Measurements from ENCODE around the gene WNT9A. TPM values are rescaled to one million over a fixed set of nuclear protein-coding genes. Genes with fewer than 3 reads are reported as not detected.

The WNT9A gene
- total RNA-seq, 2 experiments from 2014 or later: 0.30 to 0.50 TPM

DNA sequence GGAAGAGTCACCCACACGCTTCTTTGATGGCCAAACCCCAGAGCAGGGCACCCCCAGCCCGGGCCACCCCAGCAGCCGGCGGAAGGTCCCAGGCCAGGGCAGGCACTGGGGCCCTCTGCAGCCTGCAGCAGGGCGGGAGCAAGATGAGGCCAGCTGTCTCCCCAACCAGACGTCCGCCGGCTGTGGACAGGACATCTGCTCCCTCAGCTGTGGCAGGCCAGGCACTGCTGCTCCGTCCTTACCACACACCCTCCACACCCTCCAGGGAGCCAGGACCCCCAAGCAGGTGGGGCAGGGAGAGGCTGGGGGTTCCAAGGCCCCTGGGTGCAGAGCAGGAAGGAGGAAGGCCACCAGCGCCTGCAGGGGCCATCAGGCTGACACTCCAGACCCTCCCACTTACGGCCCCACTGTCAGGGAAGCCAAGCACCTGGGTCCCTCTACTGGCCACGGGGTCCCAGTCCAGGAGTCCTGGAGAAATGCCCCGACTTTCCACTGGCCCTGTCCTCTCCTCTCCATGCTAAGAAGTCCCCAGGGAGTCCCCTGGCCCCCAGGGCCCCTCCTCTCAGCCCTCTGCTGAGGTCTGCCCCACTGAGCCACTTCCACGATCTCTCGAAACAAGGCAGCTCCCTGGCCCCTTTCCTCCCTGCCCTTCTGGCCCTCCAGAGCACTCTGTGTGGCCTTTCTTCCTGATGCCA lies 5.6 kb downstream of the WNT9A start:
- Mint-ChIP-seq H3K27ac (no peak overlapping the region), H3K36me3 (no peaks in the 10 kb centered on the region)
- CTCF ChIA-PET: no interaction called here

DNA sequence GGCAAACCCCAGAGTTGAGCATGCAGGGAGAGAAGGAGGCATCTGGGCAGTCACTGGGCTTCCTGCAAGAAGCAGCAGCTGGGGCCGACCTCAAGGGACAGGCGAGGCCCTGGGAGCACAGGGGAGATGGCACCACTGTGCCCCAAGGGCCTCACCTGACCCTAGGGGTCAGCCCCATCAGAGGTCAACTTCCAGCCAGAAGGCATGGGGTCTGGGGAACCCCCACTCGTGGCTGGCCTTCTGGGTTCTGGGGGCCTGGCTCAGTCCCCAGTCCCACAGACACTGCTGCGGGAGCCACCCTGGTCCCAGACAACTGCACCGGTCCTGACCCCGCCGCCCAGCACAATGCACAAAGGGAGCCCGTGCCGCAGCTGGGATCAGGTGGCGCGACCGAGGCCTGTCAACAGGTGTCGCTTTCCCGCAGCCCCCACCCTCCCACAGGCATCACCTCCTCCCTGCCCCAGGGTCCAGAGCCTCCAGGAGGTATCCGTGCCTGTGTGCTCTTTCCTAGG lies 6.2 kb downstream of the WNT9A start:
- H3K36me3 Mint-ChIP-seq: no peaks in the 10 kb centered on the region
- H3K4me3 Mint-ChIP-seq: no peak overlapping the region
- peaks cover 3% of the 10 kb centered on the region for H3K4me1 Mint-ChIP-seq
- H3K27ac Mint-ChIP-seq: no peak overlapping the region
- ATAC-seq (no peak), DNase-seq (peak; percentile 38)
- peaks cover 8% of the 10 kb centered on the region for H3K27me3 Mint-ChIP-seq
- peaks cover 9% of the 10 kb centered on the region for H3K9me3 Mint-ChIP-seq (ENCODE audit: low read depth)
- CTCF ChIA-PET: no interaction called here

More for the DNA sequence above, 5.6 kb downstream of the WNT9A start:
- peaks cover 6% of the 10 kb centered on the region for H3K9me3 Mint-ChIP-seq (ENCODE audit: low read depth)
- peaks cover 12% of the 10 kb centered on the region for H3K27me3 Mint-ChIP-seq
- peak; percentile 39 for DNase-seq
- H3K4me3 Mint-ChIP-seq: no peak overlapping the region
- H3K4me1 Mint-ChIP-seq: peaks cover 4% of the 10 kb centered on the region
- no peak for ATAC-seq

DNA sequence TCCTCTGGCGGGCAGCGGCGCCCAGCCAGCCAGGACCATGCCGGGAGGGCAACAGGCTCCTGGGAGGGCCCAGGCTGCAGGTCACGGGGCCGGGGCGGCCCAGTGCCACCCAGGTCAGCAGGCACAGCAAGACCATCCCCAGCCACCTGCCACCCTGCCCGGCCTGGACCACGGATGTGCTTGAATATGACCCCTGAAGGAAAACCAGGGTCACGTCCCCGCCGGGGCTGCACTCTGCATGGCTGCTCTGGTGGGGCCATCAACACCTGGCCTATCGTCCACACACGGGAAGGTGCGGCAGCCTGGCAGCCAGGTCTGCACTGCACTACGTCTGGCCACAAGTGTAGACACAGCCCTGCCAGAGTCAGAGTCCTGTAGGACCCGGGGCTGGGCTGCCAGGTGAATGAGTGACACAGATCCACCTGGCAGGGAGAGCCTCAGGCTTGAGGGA lies 6.9 kb downstream of the WNT9A start:
- no peak overlapping the region for H3K27ac Mint-ChIP-seq
- DNase-seq (peak; percentile 33), ATAC-seq (no peak)
- H3K4me1 Mint-ChIP-seq: no peaks in the 10 kb centered on the region
- H3K27me3 Mint-ChIP-seq: peaks cover 2% of the 10 kb centered on the region
- no peak overlapping the region for H3K4me3 Mint-ChIP-seq
- no peaks in the 10 kb centered on the region for H3K36me3 Mint-ChIP-seq
- CTCF ChIA-PET: no interaction called here
- H3K9me3 Mint-ChIP-seq (ENCODE audit: low read depth): peaks cover 9% of the 10 kb centered on the region

DNA sequence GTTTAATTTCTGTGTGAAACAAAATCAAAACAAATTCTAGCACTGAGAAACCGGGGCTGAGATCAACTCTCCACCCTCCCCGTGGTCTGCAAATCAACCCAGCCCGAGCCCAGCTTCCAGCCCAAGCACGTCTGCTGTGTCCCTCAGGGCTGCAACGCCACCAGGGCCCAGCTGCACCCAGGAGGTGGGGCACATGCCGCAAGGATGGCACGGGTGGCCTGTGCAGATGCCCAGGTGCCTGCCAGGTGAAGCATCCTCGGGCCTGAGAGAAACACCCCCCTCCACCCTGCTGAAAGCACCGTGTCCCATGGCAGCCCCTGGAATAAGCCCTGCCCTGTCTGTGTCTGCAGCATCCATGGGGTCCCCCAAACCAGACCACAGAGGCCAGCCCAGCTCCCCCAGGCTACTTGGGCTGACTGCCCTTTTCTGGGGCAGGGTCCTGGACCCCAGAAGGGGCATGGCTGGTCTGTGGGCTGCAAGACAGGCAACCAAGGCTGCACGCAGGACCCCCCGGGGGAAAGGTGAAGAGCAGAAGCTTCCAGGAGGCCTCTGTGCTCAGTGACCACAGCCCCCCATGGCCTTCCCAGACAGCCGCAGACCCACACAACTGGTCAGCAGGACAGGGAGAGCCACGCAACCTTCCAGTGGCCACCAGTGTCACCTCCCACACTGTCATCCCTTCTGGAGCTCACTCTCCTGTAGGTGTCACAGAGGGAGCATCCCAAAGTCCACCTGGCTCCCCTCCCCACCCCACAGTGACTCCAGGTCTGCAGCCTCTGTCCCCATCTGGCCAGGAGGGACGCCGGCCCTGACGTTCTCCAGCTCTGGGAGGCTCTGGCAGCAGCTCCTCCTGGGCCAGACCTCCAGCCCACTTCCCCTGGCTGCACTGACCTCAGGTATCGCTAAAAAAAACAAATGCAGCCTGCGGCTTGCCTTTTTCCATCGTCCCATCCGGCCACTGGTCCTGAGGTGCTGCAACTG lies 7.7 kb downstream of the WNT9A start:
- Mint-ChIP-seq H3K27ac (no peak overlapping the region), H3K4me1 (no peaks in the 10 kb centered on the region), H3K9me3 (ENCODE audit: low read depth) (peaks cover 13% of the 10 kb centered on the region), H3K4me3 (no peak overlapping the region), H3K36me3 (no peaks in the 10 kb centered on the region), H3K27me3 (no peaks in the 10 kb centered on the region)
- ATAC-seq (no peak), DNase-seq (no peak)
- CTCF ChIA-PET: no interaction called here

DNA sequence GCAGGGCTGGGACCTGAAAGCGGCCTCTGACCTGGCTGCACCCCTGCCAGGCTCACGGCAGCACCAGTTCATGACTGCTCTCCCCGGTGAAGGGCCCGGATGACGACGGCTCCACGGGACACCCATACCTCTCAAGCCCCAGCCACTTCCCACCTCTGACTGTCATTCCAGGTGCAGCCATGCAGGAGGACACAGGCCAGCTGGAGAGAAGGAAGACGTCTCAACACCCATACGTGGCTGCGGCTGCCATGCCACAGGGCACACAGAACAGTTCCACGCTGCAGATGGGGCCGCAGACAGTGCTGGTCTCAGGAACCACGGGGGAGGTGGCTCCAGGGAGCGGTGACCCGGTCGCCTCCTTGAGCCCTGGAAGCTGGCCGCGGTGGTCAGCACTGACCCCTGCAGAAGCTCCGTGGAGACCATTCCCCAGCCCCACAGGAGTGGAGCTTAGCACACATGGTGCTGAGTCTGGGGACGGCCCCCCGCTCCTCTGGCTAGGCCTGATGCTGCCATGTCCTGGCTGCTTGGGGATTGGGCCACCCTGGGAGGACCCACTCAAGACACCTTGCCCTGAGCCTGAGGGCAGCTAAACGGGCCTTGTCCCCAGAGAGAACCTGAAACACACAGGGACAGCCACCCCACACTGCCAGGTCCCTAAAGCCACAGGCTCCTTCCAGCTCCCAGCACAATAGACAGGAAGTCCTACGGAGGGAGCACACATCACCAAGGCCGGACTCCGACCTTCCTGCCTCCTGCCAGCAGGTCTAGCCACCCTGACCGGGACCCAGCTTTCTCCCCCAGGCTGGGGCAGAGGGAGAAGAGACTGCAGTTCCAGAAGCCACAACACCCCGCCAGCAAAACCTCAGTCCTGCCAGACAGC lies 8.6 kb downstream of the WNT9A start:
- Mint-ChIP-seq H3K9me3 (ENCODE audit: low read depth) (peaks cover 19% of the 10 kb centered on the region), H3K27ac (no peak overlapping the region), H3K36me3 (no peaks in the 10 kb centered on the region), H3K4me3 (no peak overlapping the region), H3K27me3 (no peaks in the 10 kb centered on the region), H3K4me1 (peaks cover 4% of the 10 kb centered on the region)
- no peak for DNase-seq
- no peak for ATAC-seq
- CTCF ChIA-PET: no interaction called here

DNA sequence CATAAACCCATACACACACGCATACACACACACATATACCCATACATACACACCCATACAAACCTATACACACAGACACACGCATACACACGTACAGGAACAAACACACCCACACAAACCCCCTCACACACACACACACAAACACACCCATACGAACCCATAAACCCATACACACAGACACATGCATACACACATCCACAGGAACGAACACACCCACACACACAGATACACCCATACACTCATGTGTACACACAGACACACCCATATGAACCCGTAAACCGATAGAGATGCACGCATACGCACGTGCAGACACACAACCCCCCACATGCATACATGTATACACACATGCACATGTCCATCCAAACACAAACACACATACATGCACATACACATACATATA lies 9.5 kb downstream of the WNT9A start:
- Mint-ChIP-seq H3K9me3 (ENCODE audit: low read depth) (peaks cover 19% of the 10 kb centered on the region), H3K36me3 (no peaks in the 10 kb centered on the region), H3K4me3 (no peak overlapping the region), H3K27me3 (no peaks in the 10 kb centered on the region), H3K4me1 (peaks cover 4% of the 10 kb centered on the region), H3K27ac (no peak overlapping the region)
- CTCF ChIA-PET: no interaction called here
- DNase-seq (no peak), ATAC-seq (no peak)

DNA sequence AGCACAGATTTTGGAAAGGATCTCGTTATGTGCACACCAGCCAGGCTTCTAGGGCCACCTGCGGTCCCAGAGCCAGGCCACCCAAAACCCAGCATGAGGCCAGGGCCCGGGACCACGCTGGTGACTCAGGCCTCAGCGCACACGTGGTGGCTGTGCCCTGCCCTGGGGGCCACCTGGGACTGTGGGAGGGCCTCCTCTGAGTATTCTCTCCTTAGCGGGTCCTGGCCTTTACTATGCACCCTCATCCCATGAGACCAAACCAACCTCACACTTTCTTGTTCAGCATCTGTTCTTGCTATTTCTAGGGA lies 9.9 kb downstream of the WNT9A start:
- peaks cover 4% of the 10 kb centered on the region for H3K4me1 Mint-ChIP-seq
- no peak overlapping the region for H3K4me3 Mint-ChIP-seq
- no peak for ATAC-seq
- H3K9me3 Mint-ChIP-seq (ENCODE audit: low read depth): peaks cover 19% of the 10 kb centered on the region
- H3K27ac Mint-ChIP-seq: no peak overlapping the region
- CTCF ChIA-PET: no interaction called here
- DNase-seq: no peak
- H3K27me3 Mint-ChIP-seq: no peaks in the 10 kb centered on the region
- H3K36me3 Mint-ChIP-seq: no peaks in the 10 kb centered on the region

DNA sequence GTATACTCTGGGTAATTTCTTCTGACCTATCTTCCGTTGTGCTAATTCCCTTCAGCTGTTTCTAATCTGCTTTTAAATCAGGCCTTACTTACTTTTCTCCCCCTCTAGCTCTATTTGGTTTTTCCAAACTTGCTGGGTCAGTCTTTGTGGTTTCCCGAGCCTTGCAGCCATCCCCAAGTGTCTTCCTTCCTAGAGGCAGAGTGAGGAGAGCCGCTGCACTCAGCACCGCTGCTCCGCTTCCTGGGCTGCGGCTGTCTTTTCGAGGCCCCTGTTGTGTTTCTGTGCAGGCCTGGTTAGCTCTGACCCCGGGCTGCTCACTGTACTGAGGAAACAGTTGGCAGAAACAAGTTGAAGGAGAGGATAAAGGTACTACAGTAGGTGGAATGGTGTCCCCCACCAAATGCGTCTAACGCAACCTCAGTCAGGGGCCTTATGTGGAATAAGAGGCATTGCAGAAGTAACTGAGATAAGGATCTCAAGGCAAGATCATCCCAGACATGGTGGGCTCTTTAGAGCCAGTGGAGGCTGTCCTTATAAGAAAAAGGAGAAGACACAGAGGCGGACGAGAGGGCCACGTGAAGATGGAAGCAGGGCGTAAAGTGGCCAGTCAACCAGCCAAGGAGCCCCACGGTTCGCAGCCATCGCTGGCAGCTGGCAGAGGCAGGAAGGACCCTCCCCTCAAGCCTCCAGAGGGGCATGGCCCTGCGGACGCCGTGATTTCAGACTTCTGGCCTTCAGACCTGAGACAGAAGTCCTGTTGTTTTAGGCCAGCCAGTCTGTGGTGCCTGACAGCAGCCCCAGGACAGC lies 10.5 kb downstream of the WNT9A start:
- Mint-ChIP-seq H3K9me3 (ENCODE audit: low read depth) (peaks cover 19% of the 10 kb centered on the region), H3K27me3 (no peaks in the 10 kb centered on the region), H3K27ac (no peak overlapping the region), H3K4me1 (peaks cover 4% of the 10 kb centered on the region), H3K36me3 (no peaks in the 10 kb centered on the region), H3K4me3 (no peak overlapping the region)
- ATAC-seq: no peak
- no peak for DNase-seq
- CTCF ChIA-PET: no interaction called here

DNA sequence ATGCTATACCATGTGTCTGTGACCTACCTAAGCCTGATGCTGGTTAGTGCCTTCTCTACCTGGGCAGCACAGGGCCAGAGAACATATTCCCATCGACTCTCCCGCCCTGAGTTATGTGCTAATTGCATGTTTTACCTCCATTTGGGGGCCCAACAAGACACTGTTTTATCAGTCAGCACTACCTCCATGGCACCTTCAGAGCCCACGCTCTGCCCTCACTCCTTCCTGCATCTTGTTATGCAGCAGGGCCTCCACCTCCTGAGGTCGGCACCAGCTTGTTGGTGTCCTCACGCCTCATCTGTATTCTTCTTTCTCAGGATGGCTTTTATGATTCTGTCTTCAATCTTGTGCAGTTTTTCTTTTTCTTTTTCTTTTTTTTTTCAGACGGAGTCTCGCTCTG lies 11.9 kb downstream of the WNT9A start:
- DNase-seq (no peak), ATAC-seq (no peak)
- Mint-ChIP-seq H3K27me3 (peaks cover 2% of the 10 kb centered on the region), H3K36me3 (no peaks in the 10 kb centered on the region), H3K4me1 (peaks cover 4% of the 10 kb centered on the region), H3K27ac (peak overlapping the region; percentile 13), H3K9me3 (ENCODE audit: low read depth) (peaks cover 19% of the 10 kb centered on the region), H3K4me3 (no peak overlapping the region)
- CTCF ChIA-PET: no interaction called here

DNA sequence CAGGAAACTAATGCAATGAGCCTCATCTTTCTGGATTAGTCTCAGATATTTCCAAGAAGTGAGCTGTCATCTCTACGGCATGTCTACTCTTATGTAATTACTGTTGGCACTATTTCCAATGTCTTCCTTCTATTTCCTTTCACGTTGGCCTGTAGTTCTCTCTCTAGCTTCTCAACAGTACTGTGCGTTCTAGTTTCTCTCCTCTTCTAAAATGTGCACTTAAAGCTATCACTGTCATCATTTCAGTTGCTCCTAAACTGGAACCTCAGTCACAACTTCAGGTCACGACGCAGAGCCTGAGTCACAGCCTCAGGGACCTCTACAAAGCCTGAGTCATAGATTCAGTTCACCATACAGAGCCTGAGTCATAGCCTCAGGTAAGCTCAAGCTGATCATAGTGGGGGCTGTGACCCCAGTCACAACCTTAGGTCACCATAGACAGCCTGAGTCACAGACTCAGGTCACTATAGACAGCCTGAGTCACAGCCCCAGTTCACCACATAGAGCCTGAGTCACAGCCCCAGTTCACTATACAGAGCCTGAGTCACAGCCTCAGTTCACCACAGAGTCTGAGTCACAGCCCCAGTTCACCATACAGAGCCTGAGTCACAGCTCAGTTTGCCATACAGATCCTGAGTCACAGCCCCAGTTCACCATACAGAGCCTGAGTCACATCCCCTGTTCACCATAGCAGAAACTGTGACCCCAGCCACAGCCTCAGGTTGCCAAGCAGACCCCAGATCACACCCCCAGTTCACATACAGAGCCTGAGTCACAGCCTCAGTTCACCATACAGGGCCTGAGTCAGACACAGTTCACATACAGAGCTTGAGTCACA lies 13.0 kb downstream of the WNT9A start:
- no peak overlapping the region for H3K4me3 Mint-ChIP-seq
- ATAC-seq: peak; percentile 89
- H3K9me3 Mint-ChIP-seq (ENCODE audit: low read depth): peaks cover 19% of the 10 kb centered on the region
- peak; percentile 70 for DNase-seq
- peaks cover 2% of the 10 kb centered on the region for H3K27me3 Mint-ChIP-seq
- H3K36me3 Mint-ChIP-seq: no peaks in the 10 kb centered on the region
- CTCF ChIA-PET: no interaction called here
- H3K27ac Mint-ChIP-seq: peak overlapping the region; percentile 68
- peaks cover 4% of the 10 kb centered on the region for H3K4me1 Mint-ChIP-seq

DNA sequence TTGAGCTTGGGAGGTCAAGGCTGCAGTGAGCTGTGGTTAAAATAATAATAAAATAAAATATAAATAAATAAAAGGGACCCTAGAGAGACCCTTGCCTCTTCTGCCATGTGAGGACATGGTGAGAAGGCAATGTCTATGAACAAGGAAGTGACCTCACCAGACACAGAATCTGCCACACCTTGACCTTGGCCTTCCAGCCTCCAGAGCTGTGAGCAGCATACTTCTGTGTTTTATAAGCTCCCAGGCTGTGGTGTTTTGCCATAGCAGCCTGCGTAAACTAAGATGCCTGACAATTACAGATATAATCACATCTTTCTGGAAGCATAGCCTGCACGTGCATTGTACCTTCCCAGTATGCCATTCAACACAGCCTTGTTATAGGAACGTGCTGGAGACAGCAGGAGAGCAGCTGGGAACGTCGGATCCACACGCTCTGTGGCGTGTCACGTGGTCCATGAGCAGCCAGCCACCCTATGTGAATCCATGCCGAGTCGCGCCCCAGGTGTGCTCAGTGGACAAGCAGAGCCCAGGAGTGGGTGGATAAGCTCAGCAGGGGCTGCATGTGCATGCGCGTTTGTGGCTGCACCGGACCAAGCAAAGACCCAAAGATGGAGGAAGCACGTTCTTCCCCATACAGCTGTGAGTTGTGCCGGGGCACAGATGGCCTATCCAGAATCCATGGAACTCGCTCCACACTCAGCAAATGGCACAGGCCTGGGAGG lies 17.8 kb downstream of the WNT9A start:
- Mint-ChIP-seq H3K9me3 (ENCODE audit: low read depth) (peaks cover 4% of the 10 kb centered on the region), H3K27me3 (peaks cover 2% of the 10 kb centered on the region), H3K36me3 (no peaks in the 10 kb centered on the region), H3K27ac (no peak overlapping the region), H3K4me3 (no peak overlapping the region), H3K4me1 (peaks cover 4% of the 10 kb centered on the region)
- ATAC-seq (no peak), DNase-seq (no peak)
- CTCF ChIA-PET: no interaction called here

All from activated CD8-positive, alpha-beta memory T cell treated with anti-CD3 and anti-CD28 coated beads, Interleukin-2, amount 10 ng/mL, durations not matched to agents 7 days and 5 days (primary cell).